ENCODE data around the gene UNC45B. TPM values are rescaled to one million over a fixed set of nuclear protein-coding genes. Genes with fewer than 3 reads are reported as not detected.

Gene UNC45B
- total RNA-seq, 1 experiment from 2014 or later = not detected

- TF ChIP-seq CTCF (IDR thresholded peaks at IDR 0.05; ENCODE audit: unreplicated experiment) = no peak
- intact Hi-C loops (cut with micrococcal nuclease) = no loop called here
- no peaks in the 10 kb centered on the region for H3K4me1 Mint-ChIP-seq (ENCODE audit: insufficient read depth, unreplicated experiment)
- H3K27me3 Mint-ChIP-seq (ENCODE audit: insufficient read depth, unreplicated experiment) = peaks cover 27% of the 10 kb centered on the region
- no peak for DNase-seq (ENCODE audit: unreplicated experiment)
- no peaks in the 10 kb centered on the region for H3K9me3 Mint-ChIP-seq (ENCODE audit: unreplicated experiment)
- no peak overlapping the region for H3K27ac Mint-ChIP-seq (ENCODE audit: low read depth, unreplicated experiment)
- H3K36me3 Mint-ChIP-seq (ENCODE audit: insufficient read depth, unreplicated experiment) = no peaks in the 10 kb centered on the region
- CTCF ChIA-PET = interaction anchor here (0.7 kb wide), 1 partner anchor 441 kb away, joined by 3 read pairs; no protein-coding TSS in a partner anchor
- POLR2A ChIA-PET = no interaction called here
- H3K4me3 Mint-ChIP-seq (ENCODE audit: unreplicated experiment) = no peak overlapping the region
- BruUV-seq (replicated peaks) = no TSS peak
Observed at GRCh38 chr17:35210741-35211140, 63.1 kb downstream of the UNC45B start.

GRCh38 chr17:35212668-35213067 is 65.1 kb downstream of the UNC45B start:
- BruUV-seq (replicated peaks) = no TSS peak
- no peaks in the 10 kb centered on the region for H3K9me3 Mint-ChIP-seq (ENCODE audit: unreplicated experiment)
- no peak for TF ChIP-seq CTCF (IDR thresholded peaks at IDR 0.05; ENCODE audit: unreplicated experiment)
- no peaks in the 10 kb centered on the region for H3K4me1 Mint-ChIP-seq (ENCODE audit: insufficient read depth, unreplicated experiment)
- no peak overlapping the region for H3K27ac Mint-ChIP-seq (ENCODE audit: low read depth, unreplicated experiment)
- no peak for DNase-seq (ENCODE audit: unreplicated experiment)
- H3K4me3 Mint-ChIP-seq (ENCODE audit: unreplicated experiment) = no peak overlapping the region
- peaks cover 19% of the 10 kb centered on the region for H3K27me3 Mint-ChIP-seq (ENCODE audit: insufficient read depth, unreplicated experiment)
- intact Hi-C loops (cut with micrococcal nuclease) = no loop called here
- ChIA-PET POLR2A (interaction anchor here (0.9 kb wide), 1 partner anchor 13 kb away, joined by 4 read pairs; no protein-coding TSS in a partner anchor), CTCF (interaction anchor here (0.6 to 1.2 kb wide), 3 partner anchors 26 to 977 kb away, joined by 3 to 5 read pairs (median 4); no protein-coding TSS in a partner anchor)
- H3K36me3 Mint-ChIP-seq (ENCODE audit: insufficient read depth, unreplicated experiment) = no peaks in the 10 kb centered on the region

GRCh38 chr17:35213412-35213940 is 65.9 kb downstream of the UNC45B start:
- Mint-ChIP-seq H3K4me1 (ENCODE audit: insufficient read depth, unreplicated experiment) (no peaks in the 10 kb centered on the region), H3K36me3 (ENCODE audit: insufficient read depth, unreplicated experiment) (no peaks in the 10 kb centered on the region), H3K27me3 (ENCODE audit: insufficient read depth, unreplicated experiment) (peaks cover 16% of the 10 kb centered on the region), H3K9me3 (ENCODE audit: unreplicated experiment) (no peaks in the 10 kb centered on the region), H3K4me3 (ENCODE audit: unreplicated experiment) (no peak overlapping the region), H3K27ac (ENCODE audit: low read depth, unreplicated experiment) (no peak overlapping the region)
- intact Hi-C loops (cut with micrococcal nuclease) = no loop called here
- DNase-seq (ENCODE audit: unreplicated experiment) = no peak
- POLR2A ChIA-PET = no interaction called here
- no TSS peak for BruUV-seq (replicated peaks)
- TF ChIP-seq CTCF (IDR thresholded peaks at IDR 0.05; ENCODE audit: unreplicated experiment) = no peak
- CTCF ChIA-PET = interaction anchor here (0.6 to 1.2 kb wide), 4 partner anchors 9 to 306 kb away, joined by 3 to 4 read pairs (median 3); no protein-coding TSS in a partner anchor

- Mint-ChIP-seq H3K4me1 (ENCODE audit: insufficient read depth, unreplicated experiment) (no peaks in the 10 kb centered on the region), H3K4me3 (ENCODE audit: unreplicated experiment) (no peak overlapping the region), H3K9me3 (ENCODE audit: unreplicated experiment) (no peaks in the 10 kb centered on the region), H3K36me3 (ENCODE audit: insufficient read depth, unreplicated experiment) (no peaks in the 10 kb centered on the region), H3K27ac (ENCODE audit: low read depth, unreplicated experiment) (no peak overlapping the region), H3K27me3 (ENCODE audit: insufficient read depth, unreplicated experiment) (peaks cover 16% of the 10 kb centered on the region)
- intact Hi-C loops (cut with micrococcal nuclease) = no loop called here
- DNase-seq (ENCODE audit: unreplicated experiment) = no peak
- POLR2A ChIA-PET = interaction anchor here (0.6 kb wide), 1 partner anchor 77 kb away, joined by 6 read pairs; no protein-coding TSS in a partner anchor
- BruUV-seq (replicated peaks) = no TSS peak
- no peak for TF ChIP-seq CTCF (IDR thresholded peaks at IDR 0.05; ENCODE audit: unreplicated experiment)
- CTCF ChIA-PET = interaction anchor here (0.7 to 1.0 kb wide), 2 partner anchors 8 to 305 kb away, joined by 3 to 4 read pairs; no protein-coding TSS in a partner anchor
Observed at GRCh38 chr17:35214192-35214591, 66.6 kb downstream of the UNC45B start.
